K562 (cell line): ENCODE results near the gene CCSER2. TPM values are rescaled to one million over a fixed set of nuclear protein-coding genes. Genes with fewer than 3 reads are reported as not detected.

Experiments
- ATAC-seq: fragments of 200-7000 bp; cut with Tn5 transposase; 3 replicates; pipeline ENCODE4 v1.9.1; 2020; ENCODE audit warnings: moderate library complexity
- BruUV-seq: library from RNA; stranded (reverse); fragments of 400-500 nt; replicated peaks from 2 replicates; lab custom pipeline; 2021; lab: Mats Ljungman, UMichigan
- CTCF ChIA-PET: fragments of 300-600 bp; formaldehyde crosslinking; extraction: SDS; loops from one replicate; lab custom pipeline; 2021; ENCODE audit warnings: low intra/inter-chr PET ratio; lab: Yijun Ruan, JAX
- POLR2A ChIA-PET: fragments of 300-600, 350-650 bp; sonication (Branson Sonifier 250); formaldehyde crosslinking; extraction: SDS; loops from one replicate; lab custom pipeline; 2021; ENCODE audit warnings: antibody characterized with exemption, inconsistent platforms; lab: Yijun Ruan, JAX
- DNase-seq, 4 experiments: peaks; one replicate each; pipeline versions ENCODE4 v3.0.0 to v3.0.0-alpha.2; 2011 to 2018; ENCODE audit warnings: low spot score in 3 of 4, mixed read lengths in 3 of 4; ENCODE audit errors: extremely low read depth in 1 of 4
- FAIRE-seq: peaks from 2 replicates; lab custom pipeline; 2011; peaks lifted over from hg19 to GRCh38; lab: Jason Lieb, UNC
- H2AFZ ChIP-seq: 2 replicates; pipeline ENCODE4 v1.6.0; 2011; ENCODE audit warnings: low read depth, low read length, control low read depth, inconsistent platforms
- H3K27ac ChIP-seq: fragments of 200-600 bp; 3 replicates; pipeline ENCODE4 v1.8.0; 2011; ENCODE audit warnings: low read depth, mild to moderate bottlenecking, control low read depth, inconsistent platforms, low read length, moderate library complexity, mixed read lengths; ENCODE audit errors: extremely low read depth
- H3K27me3 ChIP-seq, 2 experiments: fragments of 300-600 bp in 1 of 2; 2 replicates in 1 of 2; 3 replicates in 1 of 2; pipeline versions ENCODE4 v1.6.0 to v1.8.0; 2011; ENCODE audit warnings: inconsistent platforms in 2 of 2, low read length in 2 of 2, mild to moderate bottlenecking in 1 of 2, mixed read lengths in 1 of 2, moderate library complexity in 1 of 2; ENCODE audit not compliant: control insufficient read depth in 2 of 2, insufficient read depth in 2 of 2
- H3K36me3 ChIP-seq: fragments of 300-600 bp; 3 replicates; pipeline ENCODE4 v1.8.0; 2011; ENCODE audit warnings: mild to moderate bottlenecking, low read length, inconsistent platforms; ENCODE audit not compliant: control insufficient read depth, insufficient read depth
- H3K4me1 ChIP-seq, 2 experiments: fragments of 200-600 bp in 1 of 2; replicated peaks in 1 of 2; 2 replicates in 1 of 2; 3 replicates in 1 of 2; pipeline versions ENCODE4 v1.5.1 to v1.8.0; 2011; ENCODE audit warnings: inconsistent platforms in 2 of 2, low read length in 2 of 2, mild to moderate bottlenecking in 1 of 2, mixed read lengths in 1 of 2, moderate library complexity in 1 of 2; ENCODE audit not compliant: control insufficient read depth in 2 of 2, insufficient read depth in 2 of 2
- H3K4me2 ChIP-seq: 2 replicates; pipeline ENCODE4 v1.6.1; 2011; ENCODE audit warnings: low read length, control low read depth, inconsistent platforms, mixed read lengths; ENCODE audit not compliant: insufficient read depth
- H3K4me3 ChIP-seq: fragments of 200-600 bp; sonication (generic), shearing (Covaris generic); 2 replicates; pipeline ENCODE4 v1.5.1; 2016; ENCODE audit warnings: control low read depth, inconsistent platforms
- H3K79me2 ChIP-seq: fragments of 200-600 bp; 3 replicates; pipeline ENCODE4 v1.8.0; 2011; ENCODE audit warnings: low read length, inconsistent platforms; ENCODE audit not compliant: control insufficient read depth, insufficient read depth
- H3K9ac ChIP-seq, 2 experiments: 2 replicates each; pipeline versions ENCODE4 v1.6.0 to v1.6.1; 2011; ENCODE audit warnings: low read depth in 2 of 2, low read length in 2 of 2, control low read depth in 1 of 2, inconsistent platforms in 1 of 2, mild to moderate bottlenecking in 1 of 2, mixed read lengths in 1 of 2; ENCODE audit not compliant: insufficient read depth in 1 of 2
- H3K9me1 ChIP-seq: one replicate; pipeline ENCODE4 v1.6.0; 2011; ENCODE audit warnings: inconsistent platforms, mild to moderate bottlenecking, low read length, moderate library complexity; ENCODE audit not compliant: control insufficient read depth, insufficient read depth
- H3K9me3 ChIP-seq: replicated peaks from 2 replicates; pipeline ENCODE4 v1.5.1; 2011; ENCODE audit warnings: low read depth, low read length, inconsistent platforms; ENCODE audit not compliant: control insufficient read depth, insufficient read depth
- H4K20me1 ChIP-seq: replicated peaks from 2 replicates; pipeline ENCODE4 v1.6.1; 2011; ENCODE audit warnings: low read length, inconsistent platforms, mixed read lengths; ENCODE audit not compliant: control insufficient read depth, insufficient read depth
- AFF4 ChIP-seq: sonication (generic); formaldehyde crosslinking; IDR thresholded peaks from 2 replicates; pipeline ENCODE4 v1.8.0; 2023; ENCODE audit warnings: mild to moderate bottlenecking, missing genetic modification reagents
- ATF3 ChIP-seq, 2 experiments: fragments of 450-650 bp in 1 of 2; sonication (generic) in 1 of 2; formaldehyde crosslinking in 1 of 2; IDR thresholded peaks in 1 of 2; conservative IDR thresholded peaks in 1 of 2; 2 replicates each; pipeline versions ENCODE4 v1.6.1 to v1.8.1; 2016 to 2023; ENCODE audit warnings: mild to moderate bottlenecking in 2 of 2, moderate library complexity in 2 of 2, inconsistent platforms in 1 of 2, missing genetic modification reagents in 1 of 2
- FOSL1 ChIP-seq: fragments of 200-800 bp; sonication (Bioruptor generic); conservative IDR thresholded peaks from 2 replicates; pipeline ENCODE4 v1.6.1; 2016; ENCODE audit warnings: missing genetic modification characterization, missing compliant biosample characterization
- GMEB1 ChIP-seq: fragments of 250-450 bp; sonication (Bioruptor Pico); IDR thresholded peaks from 2 replicates; pipeline ENCODE4 v1.4.0; 2020; ENCODE audit warnings: mild to moderate bottlenecking
- HCFC1 ChIP-seq: IDR thresholded peaks from 2 replicates; pipeline ENCODE4 v1.6.1; 2012; ENCODE audit warnings: low read depth, low read length, improper control_type of control experiment
- KAT8 ChIP-seq: fragments of 450-650 bp; IDR thresholded peaks from 2 replicates; pipeline ENCODE4 v1.6.1; 2016; ENCODE audit warnings: low read depth, mild to moderate bottlenecking
- RFX5 ChIP-seq: IDR thresholded peaks from 2 replicates; pipeline ENCODE4 v1.6.1; 2011; ENCODE audit warnings: low read depth, mild to moderate bottlenecking, improper control_type of control experiment, low read length
- ZNF41 ChIP-seq: fragments of 250-450 bp; sonication (Bioruptor Pico); conservative IDR thresholded peaks from 2 replicates; pipeline ENCODE4 v1.4.0; 2020; ENCODE audit warnings: mild to moderate bottlenecking
- ZNF592 ChIP-seq: fragments of 450-650 bp; IDR thresholded peaks from 2 replicates; pipeline ENCODE4 v1.6.1; 2017; ENCODE audit warnings: antibody characterized with exemption, mild to moderate bottlenecking
- ZSCAN29 ChIP-seq: fragments of 450-650 bp; IDR thresholded peaks from 2 replicates; pipeline ENCODE4 v1.6.1; 2017
- WGBS: fragments of 100-300 bp; shearing (Covaris generic); methylation state at CpG from one replicate; pipeline ENCODE4 v1.1.6; 2016; ENCODE audit warnings: low coverage, mixed read lengths; ENCODE audit not compliant: insufficient coverage; ENCODE audit errors: missing lambda C conversion rate; 5-methylcytosine and 5-hydroxymethylcytosine counted together
- in situ Hi-C: fragments of 300-500 bp; cut with MboI; formaldehyde crosslinking; loops from 4 replicates; pipeline ENCODE4 v1.15.0; 2018; ENCODE audit warnings: inconsistent platforms, mixed read lengths
- intact Hi-C: fragments of 100-400 bp; cut with micrococcal nuclease; formaldehyde crosslinking; loops from 2 replicates; pipeline ENCODE4 v1.14.2; 2022
- polyA plus RNA-seq, 8 experiments: library from polyadenylated mRNA; depleted of rRNA in 4 of 8; stranded (reverse) in 5 of 8; unstranded in 3 of 8; fragments of >200 nt; fragmentation: Nextera tagmentation in 2 of 8; fragmentation: Illumina TruSeq in 1 of 8; extraction: Ambion mirVana in 2 of 8; extraction: Trizol in 1 of 8; gene quantifications; 2 replicates each; pipeline versions ENCODE4 v1.2.1 to v1.2.3, GENCODE V29; 2011 to 2014; ENCODE audit warnings: inconsistent platforms in 1 of 8, missing spikeins in 1 of 8
- total RNA-seq, 7 experiments: library from RNA; depleted of rRNA in 6 of 7; stranded (reverse); fragments of >200 nt in 6 of 7; fragmentation: Illumina TruSeq in 2 of 7; extraction: Trizol in 2 of 7; gene quantifications; 2 replicates each; pipeline versions ENCODE4 v1.2.1 to v1.2.3, GENCODE V29; 2011 to 2021; ENCODE audit warnings: low replicate concordance in 1 of 7

The CCSER2 gene
- total and polyA plus RNA-seq, 9 of the 15 experiments (the other 6 are each of a cell fraction or from before 2014, with no cell fraction given): 2.7 to 15.1 (median 9.7) TPM

GRCh38 chr10:84428711-84429110 lies 100.3 kb downstream of the CCSER2 start:
- Histone ChIP-seq H3K79me2 (no peaks in the 10 kb centered on the region), H3K9ac (no peak overlapping the region), H3K9me1 (no peaks in the 10 kb centered on the region), H2AFZ (no peak overlapping the region), H3K36me3 (no peaks in the 10 kb centered on the region; the same call in 2 of the 3 replicates), H3K4me2 (no peak overlapping the region), H3K27ac (no peak overlapping the region), H3K4me1 (no peaks in the 10 kb centered on the region; a peak in 2 of 5 replicates), H4K20me1 (no peaks in the 10 kb centered on the region), H3K27me3 (no peaks in the 10 kb centered on the region), H3K9me3 (no peaks in the 10 kb centered on the region), H3K4me3 (no peak overlapping the region)
- BruUV-seq: no TSS peak
- in situ Hi-C loops: no loop called here
- ChIA-PET POLR2A (no interaction called here), CTCF (interaction anchor here (3.3 kb wide), 1 partner anchor 108 kb away, joined by 24 read pairs; no protein-coding TSS in a partner anchor)
- ATAC-seq (no peak), FAIRE-seq (no peak), DNase-seq (no peak)
- TF ChIP-seq FOSL1 (tag) (no peak), AFF4 (CRISPR knock-in tag) (no peak), RFX5 (no peak), GMEB1 (CRISPR knock-in tag) (no peak), ZNF592 (no peak), ZSCAN29 (no peak), ZNF41 (CRISPR knock-in tag) (no peak), KAT8 (no peak), ATF3 (IDR thresholded peaks at IDR 0.05) (no peak), ATF3 (CRISPR knock-in tag; conservative IDR thresholded peaks at IDR 0.05) (no peak), HCFC1 (no peak)
- 85% methylated on average over 2 of the region's 2 CpGs for WGBS
- intact Hi-C loops: no loop called here
